Activated CD8-positive, alpha-beta memory T cell treated with anti-CD3 and anti-CD28 coated beads, Interleukin-2, amount 10 ng/mL, durations not matched to agents 7 days and 5 days (primary cell): ENCODE measurements around the gene ATP8A1. TPM values are rescaled to one million over a fixed set of nuclear protein-coding genes. Genes with fewer than 3 reads are reported as not detected.

Source experiments
- ATAC-seq: fragments of 150-1000 bp; cut with Tn5 transposase; one replicate; pipeline ENCODE4 v1.10.0; 2021; ENCODE audit warnings: moderate library complexity
- CTCF ChIA-PET: fragments of 350-600 bp; sonication (Branson Sonifier 250); formaldehyde crosslinking; loops from one replicate; lab custom pipeline; 2021; ENCODE audit warnings: antibody characterized with exemption; lab: Charles Lee
- DNase-seq: peaks from one replicate; pipeline ENCODE4 v3.0.0-alpha.2; 2020
- H3K27ac Mint-ChIP-seq: one replicate; pipeline ENCODE4 v1.8.0; 2021; ENCODE audit warnings: mild to moderate bottlenecking, mixed read lengths
- H3K27me3 Mint-ChIP-seq: one replicate; pipeline ENCODE4 v1.8.0; 2021; ENCODE audit warnings: mixed read lengths
- H3K36me3 Mint-ChIP-seq: one replicate; pipeline ENCODE4 v1.8.0; 2021; ENCODE audit warnings: mild to moderate bottlenecking, mixed read lengths
- H3K4me1 Mint-ChIP-seq: one replicate; pipeline ENCODE4 v1.8.0; 2021; ENCODE audit warnings: mixed read lengths
- H3K4me3 Mint-ChIP-seq: one replicate; pipeline ENCODE4 v1.8.0; 2021; ENCODE audit warnings: mild to moderate bottlenecking, moderate library complexity, mixed read lengths
- H3K9me3 Mint-ChIP-seq: one replicate; pipeline ENCODE4 v1.8.0; 2022; ENCODE audit warnings: low read depth, mixed read lengths
- total RNA-seq, 2 experiments: library from RNA; stranded (reverse); gene quantifications; one replicate each; pipeline ENCODE4 v1.2.3, GENCODE V29; 2021

ATP8A1 gene
- total RNA-seq, 2 experiments from 2014 or later: 31.3 to 43.8 TPM

DNA sequence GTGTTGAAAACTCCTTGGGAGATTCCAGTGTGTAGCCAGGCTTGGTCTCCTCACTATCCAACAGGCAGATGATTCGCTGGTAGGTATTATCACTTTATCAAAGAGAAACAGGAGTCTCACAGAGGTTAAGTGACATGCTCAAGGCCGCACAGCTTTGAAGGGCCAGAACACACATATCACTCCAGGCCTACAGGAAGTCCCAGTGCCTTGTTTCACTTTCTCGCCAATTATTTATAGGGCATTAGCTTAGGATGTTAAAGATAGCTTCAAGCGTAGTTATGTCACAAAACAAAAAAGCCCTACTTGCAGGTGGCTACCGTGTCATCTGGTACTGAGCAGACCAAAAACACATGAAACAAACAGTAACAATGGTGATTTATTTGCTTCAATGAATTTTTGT lies 13.2 kb downstream of the ATP8A1 start:
- peaks cover 69% of the 10 kb centered on the region for H3K4me1 Mint-ChIP-seq
- CTCF ChIA-PET: interaction anchor here (0.8 kb wide), 1 partner anchor 28 kb away, joined by 3 read pairs; no protein-coding TSS in a partner anchor
- peak; percentile 53 for ATAC-seq

DNA sequence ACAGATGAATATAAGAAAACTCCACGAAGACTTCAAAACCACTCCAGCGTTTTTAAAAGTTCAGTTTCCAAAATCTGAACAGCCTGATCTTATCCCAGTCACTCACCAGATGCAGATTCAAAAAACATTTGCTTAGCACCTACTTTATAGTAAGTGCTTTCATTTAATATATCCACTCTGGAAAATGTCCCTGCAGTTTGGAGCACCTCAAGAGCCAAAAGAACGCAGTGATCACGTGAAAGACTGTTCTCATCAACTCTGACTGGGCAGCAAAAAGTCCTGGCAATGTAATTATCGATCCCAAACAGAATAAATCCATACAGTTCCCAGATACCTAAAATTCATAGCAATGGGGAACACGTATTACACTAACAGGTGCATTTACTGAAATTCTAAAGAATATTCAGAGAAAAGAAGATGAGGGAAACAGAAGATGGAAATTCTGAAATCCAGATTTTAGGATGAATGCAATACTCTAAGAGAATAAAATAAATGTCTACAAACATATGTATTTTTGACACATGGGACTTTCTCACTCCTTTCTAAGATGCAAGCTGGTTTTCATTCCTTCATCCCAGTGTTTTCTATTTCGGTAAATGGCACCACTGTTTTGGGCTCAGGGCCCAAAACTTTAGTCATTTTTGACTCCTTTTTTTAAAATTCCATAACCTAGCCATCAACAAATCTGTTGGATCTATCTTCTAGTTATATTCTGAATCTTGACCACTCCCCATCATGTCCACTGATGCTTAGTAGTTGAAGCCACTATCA lies 13.9 kb downstream of the ATP8A1 start:
- CTCF ChIA-PET: interaction anchor here (0.8 to 1.3 kb wide), 2 partner anchors 8 to 29 kb away, joined by 3 read pairs; no protein-coding TSS in a partner anchor
- no peak for ATAC-seq
- Mint-ChIP-seq H3K36me3 (peaks cover 2% of the 10 kb centered on the region), H3K27ac (peak overlapping the region; percentile 61), H3K9me3 (no peaks in the 10 kb centered on the region), H3K4me3 (peak overlapping the region; percentile 6), H3K27me3 (no peaks in the 10 kb centered on the region), H3K4me1 (peaks cover 75% of the 10 kb centered on the region)
- no peak for DNase-seq

More for the DNA sequence above, 13.2 kb downstream of the ATP8A1 start:
- peaks cover 2% of the 10 kb centered on the region for H3K36me3 Mint-ChIP-seq
- no peak for DNase-seq
- H3K4me3 Mint-ChIP-seq: peak overlapping the region; percentile 10
- H3K9me3 Mint-ChIP-seq: no peaks in the 10 kb centered on the region
- H3K27ac Mint-ChIP-seq: peak overlapping the region; percentile 47
- H3K27me3 Mint-ChIP-seq: no peaks in the 10 kb centered on the region

DNA sequence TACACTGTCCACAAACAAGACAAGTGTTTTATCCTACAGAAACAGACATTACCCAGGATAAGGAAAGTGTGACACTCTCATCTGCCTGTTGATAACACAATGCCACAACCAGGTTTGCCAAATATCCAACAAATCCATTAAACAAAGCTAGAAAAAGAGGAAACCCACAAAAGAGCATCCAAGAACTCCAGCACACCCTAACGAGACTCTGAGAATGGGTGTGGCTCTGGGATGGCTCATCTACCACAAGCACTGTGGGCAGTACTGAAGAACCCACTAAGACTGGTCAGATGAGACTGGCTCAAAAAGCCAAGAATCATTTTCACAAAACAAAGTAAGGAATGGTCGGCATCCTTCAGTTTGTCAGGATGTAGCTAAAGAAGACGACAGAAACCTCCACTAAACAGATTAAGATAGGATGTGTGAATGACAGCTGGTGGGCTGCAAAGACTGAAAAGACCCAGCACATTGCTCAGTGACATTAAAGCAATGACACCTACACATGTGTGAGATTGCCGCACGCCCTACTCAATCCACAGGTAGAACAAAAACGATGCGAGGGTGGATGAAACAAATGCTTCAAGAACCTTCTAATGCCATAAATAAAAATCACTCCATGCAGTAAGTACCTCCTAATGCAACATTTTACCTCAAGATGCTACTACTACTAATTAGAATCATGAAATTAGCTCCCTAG lies 14.7 kb downstream of the ATP8A1 start:
- peaks cover 80% of the 10 kb centered on the region for H3K4me1 Mint-ChIP-seq
- DNase-seq (no peak), ATAC-seq (peak; percentile 54)
- CTCF ChIA-PET: interaction anchor here (0.8 to 1.3 kb wide), 3 partner anchors 9 to 15 kb away, joined by 3 to 4 read pairs (median 4); partner anchors contain the start of gene ATP8A1
- H3K4me3 Mint-ChIP-seq: peak overlapping the region; percentile 19
- peaks cover 4% of the 10 kb centered on the region for H3K36me3 Mint-ChIP-seq
- no peaks in the 10 kb centered on the region for H3K27me3 Mint-ChIP-seq
- H3K9me3 Mint-ChIP-seq: no peaks in the 10 kb centered on the region
- peak overlapping the region; percentile 61 for H3K27ac Mint-ChIP-seq

DNA sequence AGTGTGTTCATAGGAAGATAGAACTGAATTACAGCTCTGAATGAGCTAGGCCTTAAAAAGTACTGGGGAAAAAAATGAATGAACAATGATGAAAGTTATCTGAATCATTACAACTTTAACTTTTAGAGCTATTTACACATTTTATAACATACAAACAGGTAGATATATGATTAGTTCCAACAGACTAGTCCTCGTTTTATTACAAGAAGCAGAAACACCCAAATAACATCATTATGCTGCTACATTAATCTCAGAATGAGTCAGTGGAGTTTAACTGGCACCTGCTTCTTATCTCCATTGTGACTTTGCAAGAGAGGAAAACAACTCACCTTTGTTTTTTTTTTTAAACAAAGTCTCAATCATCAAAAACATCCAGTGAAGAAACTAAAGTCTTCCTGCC lies 15.2 kb downstream of the ATP8A1 start:
- DNase-seq (no peak), ATAC-seq (peak; percentile 28)
- CTCF ChIA-PET: interaction anchor here (0.8 to 1.3 kb wide), 4 partner anchors 9 to 31 kb away, joined by 3 to 4 read pairs (median 4); partner anchors contain the start of gene ATP8A1
- Mint-ChIP-seq H3K4me1 (peaks cover 83% of the 10 kb centered on the region), H3K36me3 (peaks cover 4% of the 10 kb centered on the region), H3K27ac (peak overlapping the region; percentile 61), H3K9me3 (no peaks in the 10 kb centered on the region), H3K27me3 (no peaks in the 10 kb centered on the region), H3K4me3 (peak overlapping the region; percentile 19)

DNA sequence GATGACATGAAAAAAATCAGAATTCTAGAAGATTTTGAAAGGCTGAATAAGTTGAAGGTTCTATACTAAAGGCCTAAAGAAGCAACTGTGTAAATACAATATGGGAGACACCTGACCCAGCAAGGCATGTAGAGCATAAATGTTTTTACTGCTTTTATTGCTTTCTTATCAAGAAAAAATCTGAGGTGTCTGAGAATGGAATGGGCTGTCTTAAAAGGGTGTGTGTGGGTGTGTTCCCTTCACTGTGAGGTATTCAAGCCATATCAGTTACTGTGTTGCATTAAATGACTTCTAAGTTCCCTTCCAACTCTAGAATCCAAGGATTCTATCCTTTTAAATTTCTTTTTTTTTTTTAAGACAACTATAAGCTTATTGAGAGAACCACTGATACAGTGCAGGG lies 15.7 kb downstream of the ATP8A1 start:
- Mint-ChIP-seq H3K4me1 (peaks cover 84% of the 10 kb centered on the region), H3K27me3 (no peaks in the 10 kb centered on the region), H3K4me3 (no peak overlapping the region), H3K36me3 (peaks cover 4% of the 10 kb centered on the region), H3K9me3 (no peaks in the 10 kb centered on the region), H3K27ac (no peak overlapping the region)
- ATAC-seq (no peak), DNase-seq (no peak)
- CTCF ChIA-PET: interaction anchor here (1.0 kb wide), 1 partner anchor 31 kb away, joined by 3 read pairs; no protein-coding TSS in a partner anchor

DNA sequence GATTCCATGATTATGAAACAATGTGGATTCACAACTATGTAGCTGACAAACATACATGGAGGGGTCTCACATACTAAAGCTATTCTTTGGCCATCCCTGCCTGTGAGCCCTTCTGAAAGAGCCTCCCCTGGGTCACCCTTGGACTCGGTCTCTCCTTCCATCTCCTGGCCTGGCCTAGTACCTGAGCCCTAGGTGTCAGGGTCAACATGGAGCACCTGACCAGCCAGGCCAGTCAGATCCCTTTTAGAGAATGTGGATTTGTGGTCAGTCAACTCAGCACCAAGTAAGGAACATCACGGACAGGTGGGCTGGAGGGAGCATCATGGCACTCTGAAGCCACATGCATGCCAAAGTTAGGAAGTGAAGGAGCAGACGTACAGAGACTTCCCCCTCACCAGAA lies 16.3 kb downstream of the ATP8A1 start:
- H3K4me1 Mint-ChIP-seq: peaks cover 80% of the 10 kb centered on the region
- ATAC-seq: no peak
- CTCF ChIA-PET: no interaction called here
- peak overlapping the region; percentile 61 for H3K27ac Mint-ChIP-seq
- peaks cover 4% of the 10 kb centered on the region for H3K36me3 Mint-ChIP-seq
- H3K4me3 Mint-ChIP-seq: no peak overlapping the region
- DNase-seq: no peak
- no peaks in the 10 kb centered on the region for H3K27me3 Mint-ChIP-seq
- H3K9me3 Mint-ChIP-seq: no peaks in the 10 kb centered on the region

DNA sequence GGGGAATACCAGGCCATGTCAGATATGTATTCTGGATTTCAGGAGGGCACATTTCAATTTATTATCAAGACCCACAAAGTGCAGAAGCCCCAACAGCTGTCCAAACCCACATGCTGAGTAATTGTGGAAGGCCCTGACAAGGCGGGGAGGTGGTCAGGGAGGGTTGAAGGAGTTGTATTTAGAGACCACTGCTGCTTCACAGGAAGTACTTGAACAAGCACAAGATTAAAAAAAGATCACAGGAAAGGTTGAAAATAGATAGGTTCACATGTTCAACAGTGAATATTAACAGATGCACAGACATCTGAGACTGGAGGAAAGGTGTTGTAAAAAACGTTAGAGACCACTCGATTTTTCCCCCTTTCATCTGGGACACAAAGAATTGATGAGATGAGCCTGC lies 17.9 kb downstream of the ATP8A1 start:
- H3K4me1 Mint-ChIP-seq: peaks cover 74% of the 10 kb centered on the region
- no peaks in the 10 kb centered on the region for H3K27me3 Mint-ChIP-seq
- H3K27ac Mint-ChIP-seq: peak overlapping the region; percentile 75
- ATAC-seq (peak; percentile 49), DNase-seq (peak; percentile 76)
- H3K4me3 Mint-ChIP-seq: peak overlapping the region; percentile 2
- no peaks in the 10 kb centered on the region for H3K9me3 Mint-ChIP-seq
- H3K36me3 Mint-ChIP-seq: peaks cover 4% of the 10 kb centered on the region
- CTCF ChIA-PET: interaction anchor here (2.1 kb wide), 1 partner anchor 8 kb away, joined by 8 read pairs; no protein-coding TSS in a partner anchor

DNA sequence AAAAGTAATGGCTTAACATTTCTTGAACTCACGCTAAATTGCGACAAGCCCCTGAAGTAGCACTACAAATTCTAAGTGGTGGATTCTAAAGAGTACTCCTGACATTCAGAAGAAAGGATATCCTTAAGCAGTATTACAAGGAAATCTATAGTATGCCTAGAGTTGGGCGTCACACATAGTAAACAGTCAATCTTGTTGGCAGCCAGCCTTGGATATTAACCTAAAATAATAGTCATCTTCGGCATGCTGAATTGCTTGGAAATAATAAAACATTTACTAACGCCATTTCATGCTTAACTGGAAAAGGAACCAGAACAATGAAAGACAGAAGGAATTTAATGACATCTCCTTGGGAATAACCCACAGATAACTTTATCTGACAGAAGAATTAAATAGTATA lies 18.6 kb downstream of the ATP8A1 start:
- Mint-ChIP-seq H3K36me3 (peaks cover 4% of the 10 kb centered on the region), H3K27ac (peak overlapping the region; percentile 75), H3K27me3 (no peaks in the 10 kb centered on the region), H3K4me3 (no peak overlapping the region), H3K9me3 (no peaks in the 10 kb centered on the region), H3K4me1 (peaks cover 74% of the 10 kb centered on the region)
- ATAC-seq: no peak
- DNase-seq: no peak
- CTCF ChIA-PET: interaction anchor here (2.1 kb wide), 1 partner anchor 9 kb away, joined by 8 read pairs; no protein-coding TSS in a partner anchor

DNA sequence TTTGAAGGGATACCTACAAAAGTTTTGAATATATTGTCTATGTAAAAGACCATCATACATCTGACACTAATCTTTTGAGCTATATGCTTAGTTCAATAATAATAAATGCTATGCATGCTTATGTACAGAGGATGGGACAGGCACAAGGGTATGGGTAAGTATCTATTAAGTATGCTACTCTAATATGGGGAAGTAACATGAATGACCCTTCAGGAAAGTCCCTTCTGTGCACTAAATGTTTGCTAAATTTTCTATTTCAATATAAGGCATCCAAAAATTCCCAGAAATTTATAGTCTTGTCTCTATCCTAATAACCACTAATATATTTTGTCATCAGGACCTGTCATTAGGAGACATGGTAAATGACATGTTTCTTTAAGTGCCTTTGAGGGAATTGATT lies 19.0 kb downstream of the ATP8A1 start:
- CTCF ChIA-PET: interaction anchor here (2.1 kb wide), 1 partner anchor 9 kb away, joined by 8 read pairs; no protein-coding TSS in a partner anchor
- Mint-ChIP-seq H3K36me3 (peaks cover 4% of the 10 kb centered on the region), H3K27ac (peak overlapping the region; percentile 20), H3K27me3 (no peaks in the 10 kb centered on the region), H3K9me3 (no peaks in the 10 kb centered on the region), H3K4me3 (no peak overlapping the region), H3K4me1 (peaks cover 75% of the 10 kb centered on the region)
- ATAC-seq (no peak), DNase-seq (no peak)

DNA sequence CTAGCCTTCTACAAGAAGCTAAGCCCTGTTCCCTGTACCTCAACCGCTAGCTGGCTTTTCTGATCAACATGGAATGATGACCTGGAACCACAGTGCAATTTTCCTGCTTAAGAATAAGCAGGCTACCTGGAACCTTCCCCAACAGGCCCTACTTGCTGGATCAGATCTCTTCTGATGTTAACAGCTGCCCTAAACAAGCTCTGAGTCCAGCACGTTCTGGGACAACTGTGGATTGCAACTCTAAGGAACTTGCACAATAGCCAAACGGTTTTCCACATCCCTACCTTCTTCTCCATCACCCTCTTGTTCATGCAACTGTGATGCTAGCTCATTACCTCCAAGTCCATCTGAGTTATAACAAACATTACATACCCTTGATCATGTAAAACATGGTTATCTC lies 19.8 kb downstream of the ATP8A1 start:
- CTCF ChIA-PET: interaction anchor here (0.5 to 2.1 kb wide), 2 partner anchors 10 to 21 kb away, joined by 3 to 8 read pairs; no protein-coding TSS in a partner anchor
- Mint-ChIP-seq H3K27ac (no peak overlapping the region), H3K27me3 (no peaks in the 10 kb centered on the region), H3K9me3 (no peaks in the 10 kb centered on the region), H3K36me3 (peaks cover 5% of the 10 kb centered on the region), H3K4me1 (peaks cover 71% of the 10 kb centered on the region), H3K4me3 (no peak overlapping the region)
- no peak for ATAC-seq
- DNase-seq: no peak

DNA sequence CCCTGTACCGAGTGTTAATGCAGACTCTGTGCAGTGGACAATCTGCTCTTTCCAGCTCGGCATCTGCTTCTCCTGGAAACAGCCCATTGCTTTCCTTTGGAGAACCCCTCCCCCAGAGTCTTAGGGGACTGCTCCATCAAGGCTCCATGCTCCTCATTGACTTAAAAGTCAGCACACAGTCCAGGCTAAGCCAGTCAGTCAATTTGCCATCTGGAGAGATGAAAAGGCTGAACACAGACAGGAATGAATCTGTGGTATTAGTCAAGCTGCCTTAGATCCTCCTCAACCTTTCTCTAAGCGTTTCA lies 20.3 kb downstream of the ATP8A1 start:
- H3K9me3 Mint-ChIP-seq: no peaks in the 10 kb centered on the region
- CTCF ChIA-PET: interaction anchor here (0.5 kb wide), 1 partner anchor 21 kb away, joined by 3 read pairs; no protein-coding TSS in a partner anchor

DNA sequence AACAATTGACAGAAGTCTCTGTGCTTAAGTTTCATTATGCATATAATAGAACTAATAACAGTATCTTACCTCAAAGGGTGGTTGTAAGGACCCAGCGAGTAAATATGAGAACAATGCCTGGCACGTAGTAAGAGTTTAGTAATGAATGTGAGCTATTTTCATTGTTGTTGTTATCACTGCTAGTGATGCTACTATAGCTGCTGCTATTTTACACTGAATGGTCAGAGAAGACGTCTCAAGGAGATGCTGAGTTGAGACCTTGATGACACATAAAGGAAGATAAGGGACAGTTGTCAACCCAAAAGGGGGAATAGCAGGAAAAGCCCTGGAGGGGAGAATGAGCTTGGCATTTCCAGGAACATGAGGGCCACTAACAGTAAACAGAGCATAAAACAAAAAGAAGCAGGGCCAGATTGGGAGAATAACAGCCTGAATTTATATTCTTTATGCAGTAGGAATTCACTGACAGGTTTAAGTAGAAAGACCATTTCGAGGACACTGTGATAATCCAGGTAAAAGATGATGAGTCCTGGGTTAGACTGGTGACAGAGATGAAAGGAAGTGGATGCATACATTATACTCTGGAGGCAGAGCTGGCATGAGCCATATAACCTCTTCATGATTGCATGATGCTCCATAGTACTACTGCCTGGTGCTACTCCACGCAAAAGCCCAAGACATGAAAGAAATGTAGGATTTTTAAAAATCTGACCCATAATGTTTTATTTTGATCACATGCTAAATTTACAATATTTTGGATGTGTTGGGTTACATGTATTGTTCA lies 23.1 kb downstream of the ATP8A1 start:
- Mint-ChIP-seq H3K27me3 (no peaks in the 10 kb centered on the region), H3K27ac (peak overlapping the region; percentile 69), H3K9me3 (no peaks in the 10 kb centered on the region), H3K4me3 (no peak overlapping the region), H3K4me1 (peaks cover 58% of the 10 kb centered on the region), H3K36me3 (peaks cover 14% of the 10 kb centered on the region)
- DNase-seq (no peak), ATAC-seq (peak; percentile 63)
- CTCF ChIA-PET: interaction anchor here (0.8 to 2.0 kb wide), 2 partner anchors 12 to 134 kb away, joined by 3 to 8 read pairs; no protein-coding TSS in a partner anchor

More for the DNA sequence above, 20.3 kb downstream of the ATP8A1 start:
- H3K27me3 Mint-ChIP-seq: no peaks in the 10 kb centered on the region
- H3K4me1 Mint-ChIP-seq: peaks cover 71% of the 10 kb centered on the region
- no peak overlapping the region for H3K4me3 Mint-ChIP-seq
- no peak overlapping the region for H3K27ac Mint-ChIP-seq
- peaks cover 10% of the 10 kb centered on the region for H3K36me3 Mint-ChIP-seq
- no peak for ATAC-seq
- no peak for DNase-seq
